Measurements from ENCODE around the gene IER5L. TPM values are rescaled to one million over a fixed set of nuclear protein-coding genes. Genes with fewer than 3 reads are reported as not detected.

Gene IER5L
- total and polyA plus RNA-seq, 9 of the 15 experiments (the other 6 are each of a cell fraction or from before 2014, with no cell fraction given), result 0.14 to 11.9 (median 0.52) TPM

DNA sequence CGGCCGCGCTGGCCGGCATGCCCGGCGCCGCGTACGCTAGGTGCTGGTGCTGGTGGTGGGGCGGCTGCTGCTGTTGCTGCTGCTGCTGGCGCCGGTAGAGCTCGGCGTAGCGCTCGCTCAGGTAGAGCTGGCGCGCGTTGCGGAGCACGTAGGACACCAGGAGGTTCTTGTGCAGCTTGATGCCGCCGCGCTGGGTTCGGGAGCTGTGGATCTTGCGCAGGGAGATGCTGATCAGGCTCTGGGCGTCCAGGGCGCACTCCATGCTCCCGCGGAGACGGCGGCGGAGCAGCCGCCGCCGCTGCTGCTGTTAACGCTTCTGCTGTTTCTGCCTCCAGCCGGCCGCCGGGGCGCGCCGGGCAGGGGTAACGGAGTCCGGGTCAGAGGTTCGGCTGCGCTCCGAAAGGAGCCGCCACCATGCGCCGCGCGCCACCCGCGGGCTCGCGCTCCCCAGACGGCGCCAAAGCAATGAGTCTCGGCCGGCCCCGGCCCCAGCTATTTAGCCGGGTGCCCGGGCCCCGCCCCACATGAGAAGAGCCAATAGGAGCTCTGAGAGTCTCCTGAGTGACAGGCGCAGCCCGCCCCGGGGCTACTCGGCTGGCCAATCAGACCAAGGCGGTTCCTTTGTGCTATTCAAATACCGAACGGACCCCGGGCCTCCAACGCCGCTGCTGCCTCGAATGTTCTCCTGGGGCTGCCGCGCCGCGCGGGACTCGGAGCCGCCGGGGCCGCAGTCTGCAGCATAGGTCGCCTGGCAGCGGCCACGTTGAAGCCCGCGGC, at the start of gene IER5L (continued):
- TF ChIP-seq XRCC4 (IDR thresholded peaks at IDR 0.05; ENCODE audit: extremely low read depth, insufficient read depth, insufficient read length) (no peak), BDP1 (IDR thresholded peaks at IDR 0.05; ENCODE audit: insufficient read depth, insufficient read length) (no peak), ZSCAN32 (CRISPR knock-in tag; IDR thresholded peaks at IDR 0.05) (no peak), FOXM1 (IDR thresholded peaks at IDR 0.05; ENCODE audit: low read depth) (no peak), FOXM1 (CRISPR knock-in tag; IDR thresholded peaks at IDR 0.05; ENCODE audit: low read depth) (no peak; the same call in 1 of the 2 replicates), ZNF165 (CRISPR knock-in tag; IDR thresholded peaks at IDR 0.05; ENCODE audit: borderline replicate concordance) (no peak), FOSL1 (tag; conservative IDR thresholded peaks at IDR 0.05) (peak; percentile 31; the same call in 1 of the 2 replicates), ZNF830 (CRISPR knock-in tag; IDR thresholded peaks at IDR 0.05) (no peak), RBM17 (IDR thresholded peaks at IDR 0.05; ENCODE audit: borderline replicate concordance, low read depth, low read length) (no peak), MYNN (IDR thresholded peaks at IDR 0.05) (no peak), MYNN (CRISPR knock-in tag; IDR thresholded peaks at IDR 0.05) (no peak), RBBP5 (IDR thresholded peaks at IDR 0.05; ENCODE audit: borderline replicate concordance, insufficient read depth, low read length, poor library complexity, severe bottlenecking) (peak; percentile 22), RUNX1 (IDR thresholded peaks at IDR 0.05; ENCODE audit: low read depth) (no peak), DMBX1 (CRISPR knock-in tag; IDR thresholded peaks at IDR 0.05; ENCODE audit: borderline replicate concordance) (no peak), ZNF644 (tag; IDR thresholded peaks at IDR 0.05; ENCODE audit: low read depth) (no peak), PCBP1 (IDR thresholded peaks at IDR 0.05; ENCODE audit: low read depth, low read length, poor library complexity, severe bottlenecking) (no peak)
- TF ChIP-seq, protein P1, sequence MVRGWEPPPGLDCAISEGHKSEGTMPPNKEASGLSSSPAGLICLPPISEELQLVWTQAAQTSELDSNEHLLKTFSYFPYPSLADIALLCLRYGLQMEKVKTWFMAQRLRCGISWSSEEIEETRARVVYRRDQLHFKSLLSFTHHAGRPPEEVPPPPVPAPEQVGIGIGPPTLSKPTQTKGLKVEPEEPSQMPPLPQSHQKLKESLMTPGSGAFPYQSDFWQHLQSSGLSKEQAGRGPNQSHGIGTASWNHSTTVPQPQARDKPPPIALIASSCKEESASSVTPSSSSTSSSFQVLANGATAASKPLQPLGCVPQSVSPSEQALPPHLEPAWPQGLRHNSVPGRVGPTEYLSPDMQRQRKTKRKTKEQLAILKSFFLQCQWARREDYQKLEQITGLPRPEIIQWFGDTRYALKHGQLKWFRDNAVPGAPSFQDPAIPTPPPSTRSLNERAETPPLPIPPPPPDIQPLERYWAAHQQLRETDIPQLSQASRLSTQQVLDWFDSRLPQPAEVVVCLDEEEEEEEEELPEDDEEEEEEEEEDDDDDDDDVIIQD (CRISPR knock-in tag; IDR thresholded peaks at IDR 0.05), result no peak
- TF ChIP-seq, protein P2, sequence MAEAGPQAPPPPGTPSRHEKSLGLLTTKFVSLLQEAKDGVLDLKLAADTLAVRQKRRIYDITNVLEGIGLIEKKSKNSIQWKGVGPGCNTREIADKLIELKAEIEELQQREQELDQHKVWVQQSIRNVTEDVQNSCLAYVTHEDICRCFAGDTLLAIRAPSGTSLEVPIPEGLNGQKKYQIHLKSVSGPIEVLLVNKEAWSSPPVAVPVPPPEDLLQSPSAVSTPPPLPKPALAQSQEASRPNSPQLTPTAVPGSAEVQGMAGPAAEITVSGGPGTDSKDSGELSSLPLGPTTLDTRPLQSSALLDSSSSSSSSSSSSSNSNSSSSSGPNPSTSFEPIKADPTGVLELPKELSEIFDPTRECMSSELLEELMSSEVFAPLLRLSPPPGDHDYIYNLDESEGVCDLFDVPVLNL (CRISPR knock-in tag; IDR thresholded peaks at IDR 0.05; ENCODE audit: low read depth), result peak; percentile 91; the same call in 1 of the 2 replicates
- TF ChIP-seq, protein P3, sequence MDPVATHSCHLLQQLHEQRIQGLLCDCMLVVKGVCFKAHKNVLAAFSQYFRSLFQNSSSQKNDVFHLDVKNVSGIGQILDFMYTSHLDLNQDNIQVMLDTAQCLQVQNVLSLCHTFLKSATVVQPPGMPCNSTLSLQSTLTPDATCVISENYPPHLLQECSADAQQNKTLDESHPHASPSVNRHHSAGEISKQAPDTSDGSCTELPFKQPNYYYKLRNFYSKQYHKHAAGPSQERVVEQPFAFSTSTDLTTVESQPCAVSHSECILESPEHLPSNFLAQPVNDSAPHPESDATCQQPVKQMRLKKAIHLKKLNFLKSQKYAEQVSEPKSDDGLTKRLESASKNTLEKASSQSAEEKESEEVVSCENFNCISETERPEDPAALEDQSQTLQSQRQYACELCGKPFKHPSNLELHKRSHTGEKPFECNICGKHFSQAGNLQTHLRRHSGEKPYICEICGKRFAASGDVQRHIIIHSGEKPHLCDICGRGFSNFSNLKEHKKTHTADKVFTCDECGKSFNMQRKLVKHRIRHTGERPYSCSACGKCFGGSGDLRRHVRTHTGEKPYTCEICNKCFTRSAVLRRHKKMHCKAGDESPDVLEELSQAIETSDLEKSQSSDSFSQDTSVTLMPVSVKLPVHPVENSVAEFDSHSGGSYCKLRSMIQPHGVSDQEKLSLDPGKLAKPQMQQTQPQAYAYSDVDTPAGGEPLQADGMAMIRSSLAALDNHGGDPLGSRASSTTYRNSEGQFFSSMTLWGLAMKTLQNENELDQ (CRISPR knock-in tag; IDR thresholded peaks at IDR 0.05; ENCODE audit: borderline replicate concordance), result no peak

All from K562 (cell line).